ENCODE measurements around the gene OR4L1. TPM values are rescaled to one million over a fixed set of nuclear protein-coding genes. Genes with fewer than 3 reads are reported as not detected.

OR4L1 gene
- total and polyA plus RNA-seq, 2 of the 13 experiments (the other 11 are each of a cell fraction or from before 2014, with no cell fraction given), result not detected

GRCh38 chr14:20044243-20044642 lies 15.6 kb upstream of the OR4L1 start:
- DNase-seq (ENCODE audit: low spot score), result no peak
- CTCF ChIA-PET (ENCODE audit: low intra/inter-chr PET ratio, low total read pairs), result no interaction called here
- WGBS (ENCODE audit: low lambda C conversion rate), result 33% methylated on average over 4 of the region's 5 CpGs
- in situ Hi-C loops (cut with HindIII; ENCODE audit: extremely low pct_ligation_motif_present, low pct_unique_long_range_greater_than_20kb), result no loop called here
- Histone ChIP-seq H3K27me3 (ENCODE audit: control insufficient read depth in 1 of 2, insufficient read depth in 2 of 2, low read length in 2 of 2) (no peaks in the 10 kb centered on the region), H3K4me2 (ENCODE audit: low read depth, low read length) (no peak overlapping the region), H3K9me3 (ENCODE audit: low read length) (no peaks in the 10 kb centered on the region), H3K36me3 (replicated peaks in 1 of 2; ENCODE audit: control insufficient read depth in 1 of 2, insufficient read depth in 2 of 2, low read length in 2 of 2) (no peaks in the 10 kb centered on the region), H4K20me1 (ENCODE audit: insufficient read depth, low read length) (no peaks in the 10 kb centered on the region), H3K4me3 (replicated peaks in 1 of 3; ENCODE audit: insufficient read depth in 1 of 3, low read depth in 2 of 3, low read length in 3 of 3) (no peak overlapping the region), H3K9ac (ENCODE audit: insufficient read depth, low read depth, low read length) (no peak overlapping the region), H3K4me1 (ENCODE audit: insufficient read depth, low read length) (no peaks in the 10 kb centered on the region), H2AFZ (ENCODE audit: low read length) (no peak overlapping the region), H3K79me2 (ENCODE audit: insufficient read depth, low read length) (no peaks in the 10 kb centered on the region), H3K27ac (ENCODE audit: extremely low read length, insufficient read depth, low read length) (no peak overlapping the region)
- TF ChIP-seq ZNF253 (CRISPR knock-in tag; IDR thresholded peaks at IDR 0.05; ENCODE audit: borderline replicate concordance), result no peak
- no peak for TF ChIP-seq DNMT1 (CRISPR knock-in tag; IDR thresholded peaks at IDR 0.05)
- TF ChIP-seq ZNF460 (CRISPR knock-in tag; IDR thresholded peaks at IDR 0.05; ENCODE audit: borderline replicate concordance), result no peak
- TF ChIP-seq ZKSCAN8 (CRISPR knock-in tag; IDR thresholded peaks at IDR 0.05; ENCODE audit: borderline replicate concordance), result no peak
- no peak for TF ChIP-seq NFKBIZ (CRISPR knock-in tag; IDR thresholded peaks at IDR 0.05)
- no peak for TF ChIP-seq ETV6 (CRISPR knock-in tag; conservative IDR thresholded peaks at IDR 0.05)
- no peak for TF ChIP-seq ZNF83 (CRISPR knock-in tag; IDR thresholded peaks at IDR 0.05; ENCODE audit: borderline replicate concordance)
- no peak for TF ChIP-seq EP300 (IDR thresholded peaks at IDR 0.05; ENCODE audit: low read depth in 2 of 2, low read length in 2 of 2)
- no peak for TF ChIP-seq EP300 (CRISPR knock-in tag; IDR thresholded peaks at IDR 0.05; ENCODE audit: borderline replicate concordance)
- TF ChIP-seq ZNF790 (CRISPR knock-in tag; IDR thresholded peaks at IDR 0.05; ENCODE audit: borderline replicate concordance), result no peak
- POLR2A ChIA-PET, result no interaction called here
- intact Hi-C loops (cut with micrococcal nuclease; ENCODE audit: unreplicated experiment), result no loop called here
- FAIRE-seq, result no peak
- no TSS peak for BruUV-seq (replicated peaks)
- no peak for ATAC-seq

GRCh38 chr14:20048202-20048601 lies 11.6 kb upstream of the OR4L1 start:
- Histone ChIP-seq H3K36me3 (replicated peaks in 1 of 2; ENCODE audit: control insufficient read depth in 1 of 2, insufficient read depth in 2 of 2, low read length in 2 of 2) (no peaks in the 10 kb centered on the region), H3K79me2 (ENCODE audit: insufficient read depth, low read length) (no peaks in the 10 kb centered on the region), H3K27ac (ENCODE audit: extremely low read length, insufficient read depth, low read length) (no peak overlapping the region), H4K20me1 (ENCODE audit: insufficient read depth, low read length) (no peaks in the 10 kb centered on the region), H3K9me3 (ENCODE audit: low read length) (no peaks in the 10 kb centered on the region), H3K4me2 (ENCODE audit: low read depth, low read length) (no peak overlapping the region), H3K27me3 (ENCODE audit: control insufficient read depth in 1 of 2, insufficient read depth in 2 of 2, low read length in 2 of 2) (no peaks in the 10 kb centered on the region), H3K9ac (ENCODE audit: insufficient read depth, low read depth, low read length) (no peak overlapping the region), H2AFZ (ENCODE audit: low read length) (no peak overlapping the region), H3K4me1 (ENCODE audit: insufficient read depth, low read length) (no peaks in the 10 kb centered on the region), H3K4me3 (replicated peaks in 1 of 3; ENCODE audit: insufficient read depth in 1 of 3, low read depth in 2 of 3, low read length in 3 of 3) (no peak overlapping the region)
- intact Hi-C loops (cut with micrococcal nuclease; ENCODE audit: unreplicated experiment), result no loop called here
- ChIA-PET POLR2A (no interaction called here), CTCF (ENCODE audit: low intra/inter-chr PET ratio, low total read pairs) (no interaction called here)
- ATAC-seq (no peak), DNase-seq (ENCODE audit: low spot score) (no peak), FAIRE-seq (no peak)
- 0% methylated on average over 1 of the region's 1 CpG for WGBS (ENCODE audit: low lambda C conversion rate)
- TF ChIP-seq SMYD3 (CRISPR knock-in tag; IDR thresholded peaks at IDR 0.05), result no peak
- in situ Hi-C loops (cut with HindIII; ENCODE audit: extremely low pct_ligation_motif_present, low pct_unique_long_range_greater_than_20kb), result no loop called here
- no TSS peak for BruUV-seq (replicated peaks)
